Measurements from ENCODE around the gene DYSF.

DNA sequence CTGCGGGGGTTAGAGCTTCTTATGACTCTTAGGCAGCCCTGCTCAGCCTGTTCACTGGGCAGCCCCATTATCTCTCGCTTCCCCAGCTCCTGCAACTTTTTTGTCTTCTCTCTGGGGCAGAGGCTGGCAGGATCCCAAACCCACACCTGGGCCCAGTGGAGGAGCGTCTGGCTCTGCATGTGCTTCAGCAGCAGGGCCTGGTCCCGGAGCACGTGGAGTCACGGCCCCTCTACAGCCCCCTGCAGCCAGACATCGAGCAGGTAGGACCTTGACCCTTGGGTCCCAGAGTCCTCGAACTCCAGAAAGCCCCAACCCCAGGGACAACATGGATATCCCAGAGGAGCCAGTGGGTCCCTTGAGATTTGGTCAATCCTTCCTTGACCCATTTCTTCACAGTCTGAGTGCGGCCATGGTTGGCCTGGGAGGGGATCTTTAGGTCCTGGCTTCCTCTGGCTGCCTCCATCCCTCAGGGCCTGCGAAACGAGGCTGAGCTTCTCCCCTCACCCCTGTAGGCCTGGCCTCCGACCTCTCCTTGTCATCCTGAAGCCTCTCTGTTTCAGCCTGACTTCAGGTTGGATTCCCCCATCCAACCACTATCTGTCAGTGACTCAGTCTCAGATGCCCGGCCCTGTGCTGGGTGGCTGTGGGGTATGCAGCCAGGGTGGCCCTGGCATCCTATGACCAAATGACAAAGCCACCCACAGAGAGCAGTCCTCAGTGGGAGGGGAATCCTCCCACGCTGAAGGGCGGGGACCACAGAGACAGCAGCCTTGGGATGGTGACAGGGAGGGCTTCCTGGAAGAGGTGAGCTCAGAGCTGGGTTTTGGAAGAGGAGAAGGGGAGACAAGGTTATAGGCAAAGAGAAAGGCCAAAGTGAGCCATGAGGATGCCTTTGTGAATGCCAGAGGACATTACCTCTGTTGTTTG, 214.2 kb downstream of the DYSF start:
- TF ChIP-seq, protein P1, sequence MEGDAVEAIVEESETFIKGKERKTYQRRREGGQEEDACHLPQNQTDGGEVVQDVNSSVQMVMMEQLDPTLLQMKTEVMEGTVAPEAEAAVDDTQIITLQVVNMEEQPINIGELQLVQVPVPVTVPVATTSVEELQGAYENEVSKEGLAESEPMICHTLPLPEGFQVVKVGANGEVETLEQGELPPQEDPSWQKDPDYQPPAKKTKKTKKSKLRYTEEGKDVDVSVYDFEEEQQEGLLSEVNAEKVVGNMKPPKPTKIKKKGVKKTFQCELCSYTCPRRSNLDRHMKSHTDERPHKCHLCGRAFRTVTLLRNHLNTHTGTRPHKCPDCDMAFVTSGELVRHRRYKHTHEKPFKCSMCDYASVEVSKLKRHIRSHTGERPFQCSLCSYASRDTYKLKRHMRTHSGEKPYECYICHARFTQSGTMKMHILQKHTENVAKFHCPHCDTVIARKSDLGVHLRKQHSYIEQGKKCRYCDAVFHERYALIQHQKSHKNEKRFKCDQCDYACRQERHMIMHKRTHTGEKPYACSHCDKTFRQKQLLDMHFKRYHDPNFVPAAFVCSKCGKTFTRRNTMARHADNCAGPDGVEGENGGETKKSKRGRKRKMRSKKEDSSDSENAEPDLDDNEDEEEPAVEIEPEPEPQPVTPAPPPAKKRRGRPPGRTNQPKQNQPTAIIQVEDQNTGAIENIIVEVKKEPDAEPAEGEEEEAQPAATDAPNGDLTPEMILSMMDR (optimal IDR thresholded peaks at IDR 0.05 in 1 of 3, IDR thresholded peaks at IDR 0.05 in 1 of 3, conservative IDR thresholded peaks at IDR 0.05 in 1 of 3; ENCODE audit: extremely low read depth in 1 of 3, insufficient read depth in 2 of 3, low read length in 3 of 3), result no peak
- no peak for TF ChIP-seq EZH2 (IDR thresholded peaks at IDR 0.05; ENCODE audit: low read length)

All from keratinocyte (primary cell).